PC-3 (cell line): ENCODE measurements around the gene SYT6.

Experiments
- CTCF ChIP-seq: fragments of 300-600 bp; sonication (generic); conservative IDR thresholded peaks from 2 replicates; pipeline ENCODE4 v1.5.1; 2017; ENCODE audit warnings: antibody characterized with exemption, low read depth, mild to moderate bottlenecking, low read length
- EZH2 ChIP-seq: fragments of 300-600 bp; sonication (generic); IDR thresholded peaks from one replicate; pipeline ENCODE4 v1.6.1; 2017; ENCODE audit warnings: antibody characterized with exemption, mild to moderate bottlenecking, low read length; ENCODE audit not compliant: unreplicated experiment

- TF ChIP-seq EZH2 (no peak), CTCF (no peak)
Observed at GRCh38 chr1:114075546-114076242, 78.0 kb downstream of the SYT6 start.
